HL-60 (cell line): ENCODE data around the gene SNUPN.

Experiments
- DNase-seq, 2 experiments: peaks; one replicate each; pipeline ENCODE4 v3.0.0-alpha.2; 2010 to 2020; ENCODE audit warnings: low read depth in 1 of 2, low spot score in 1 of 2
- H3K27ac ChIP-seq: fragments of 250-450 bp; sonication (Bioruptor Pico); replicated peaks from 2 replicates; pipeline ENCODE4 v1.5.1; 2020; ENCODE audit warnings: mild to moderate bottlenecking, moderate library complexity
- H3K27me3 ChIP-seq: fragments of 250-450 bp; sonication (Bioruptor Pico); 2 replicates; pipeline ENCODE4 v1.5.1; 2021; ENCODE audit warnings: mild to moderate bottlenecking, moderate library complexity; ENCODE audit not compliant: insufficient read depth, poor library complexity, severe bottlenecking
- H3K4me3 ChIP-seq: replicated peaks from 2 replicates; pipeline ENCODE4 v1.5.1; 2011; ENCODE audit warnings: mild to moderate bottlenecking, control low read depth, low read length; ENCODE audit not compliant: insufficient read depth
- CTCF ChIP-seq: IDR thresholded peaks from one replicate; pipeline ENCODE4 v1.5.1; 2011; ENCODE audit warnings: low read length, control low read depth, inconsistent platforms; ENCODE audit not compliant: insufficient read depth
- GABPA ChIP-seq: IDR thresholded peaks from 2 replicates; pipeline ENCODE4 v1.6.1; 2012; ENCODE audit warnings: low read depth
- POLR2AphosphoS5 ChIP-seq: IDR thresholded peaks from 2 replicates; pipeline ENCODE4 v1.6.1; 2012; ENCODE audit warnings: low read depth
- REST ChIP-seq: IDR thresholded peaks from 2 replicates; pipeline ENCODE4 v1.6.1; 2012; ENCODE audit warnings: low read depth; ENCODE audit not compliant: insufficient replicate concordance
- SPI1 ChIP-seq: IDR thresholded peaks from 2 replicates; pipeline ENCODE4 v1.6.1; 2012; ENCODE audit warnings: low read depth, mild to moderate bottlenecking, borderline replicate concordance

Gene SNUPN

GRCh38 chr15:75661756-75662140 is 36.2 kb upstream of the SNUPN start:
- TF ChIP-seq CTCF (no peak), GABPA (no peak), REST (no peak), SPI1 (no peak), POLR2AphosphoS5 (no peak)
- no peak overlapping the region for H3K27ac ChIP-seq

GRCh38 chr15:75661100-75661755 is 35.7 kb upstream of the SNUPN start:
- TF ChIP-seq GABPA (no peak), POLR2AphosphoS5 (no peak), CTCF (no peak), REST (no peak), SPI1 (no peak)
- H3K27me3 ChIP-seq, result no peaks in the 10 kb centered on the region
- H3K4me3 ChIP-seq, result no peak overlapping the region
- no peak overlapping the region for H3K27ac ChIP-seq
- DNase-seq, result no peak

More at GRCh38 chr15:75661756-75662140, 36.2 kb upstream of the SNUPN start:
- H3K27me3 ChIP-seq, result no peaks in the 10 kb centered on the region
- no peak overlapping the region for H3K4me3 ChIP-seq
- DNase-seq, result no peak

- Histone ChIP-seq H3K4me3 (no peak overlapping the region), H3K27me3 (no peaks in the 10 kb centered on the region), H3K27ac (no peak overlapping the region)
- TF ChIP-seq CTCF (no peak), REST (no peak), GABPA (no peak), POLR2AphosphoS5 (no peak)
- no peak for DNase-seq
These were observed 34.6 kb upstream of the SNUPN start for GRCh38 chr15:75659928-75660645.
